GM23338 (cell line): Measurements from ENCODE around the gene STON2.

Experiments
- CREB1 ChIP-seq: fragments of 250-450 bp; sonication (Bioruptor Pico); IDR thresholded peaks from 2 replicates; pipeline ENCODE4 v1.5.0; 2020; ENCODE audit warnings: low read depth, mild to moderate bottlenecking, moderate library complexity
- ETS1 ChIP-seq: IDR thresholded peaks from 2 replicates; pipeline ENCODE4 v1.6.1; 2016; ENCODE audit warnings: antibody characterized with exemption
- EZH2 ChIP-seq: fragments of 200-600 bp; sonication (generic); IDR thresholded peaks from one replicate; pipeline ENCODE4 v1.8.0; 2017; ENCODE audit warnings: antibody characterized with exemption, mild to moderate bottlenecking, low read depth; ENCODE audit not compliant: unreplicated experiment
- EZH2phosphoT487 ChIP-seq: fragments of 200-600 bp; sonication (generic); IDR thresholded peaks from one replicate; pipeline ENCODE4 v1.8.1; 2018; ENCODE audit warnings: antibody characterized with exemption; ENCODE audit not compliant: unreplicated experiment
- JUNB ChIP-seq: IDR thresholded peaks from one replicate; pipeline ENCODE4 v1.6.1; 2016; ENCODE audit warnings: antibody characterized with exemption; ENCODE audit not compliant: unreplicated experiment
- NANOG ChIP-seq: IDR thresholded peaks from 2 replicates; pipeline ENCODE4 v1.6.1; 2016; ENCODE audit warnings: antibody characterized with exemption, borderline replicate concordance
- POLR2AphosphoS5 ChIP-seq: IDR thresholded peaks from 2 replicates; pipeline ENCODE4 v1.6.1; 2016; ENCODE audit warnings: antibody characterized with exemption, low read depth
- STAT1 ChIP-seq: IDR thresholded peaks from one replicate; pipeline ENCODE4 v1.6.1; 2016; ENCODE audit warnings: antibody characterized with exemption; ENCODE audit not compliant: unreplicated experiment
- ZNF331 ChIP-seq: fragments of 250-450 bp; sonication (Bioruptor Pico); IDR thresholded peaks from 2 replicates; pipeline ENCODE4 v1.5.0; 2020; ENCODE audit warnings: low read depth, mild to moderate bottlenecking, moderate library complexity
- TF ChIP-seq, protein P1 (sequence below), 2 experiments: fragments of 200-600 bp in 1 of 2; sonication (generic) in 1 of 2; conservative IDR thresholded peaks; 2 replicates each; pipeline versions ENCODE4 v1.5.1 to v1.6.1; 2016 to 2017; ENCODE audit warnings: antibody characterized with exemption in 2 of 2, low read depth in 2 of 2, mild to moderate bottlenecking in 2 of 2, moderate library complexity in 1 of 2
- TF ChIP-seq, protein P2 (sequence below): IDR thresholded peaks from one replicate; pipeline ENCODE4 v1.6.1; 2018; ENCODE audit warnings: antibody characterized with exemption; ENCODE audit not compliant: unreplicated experiment

- TF ChIP-seq CREB1 (CRISPR knock-in tag) = no peak
- TF ChIP-seq EZH2 = no peak
- TF ChIP-seq, protein P1, sequence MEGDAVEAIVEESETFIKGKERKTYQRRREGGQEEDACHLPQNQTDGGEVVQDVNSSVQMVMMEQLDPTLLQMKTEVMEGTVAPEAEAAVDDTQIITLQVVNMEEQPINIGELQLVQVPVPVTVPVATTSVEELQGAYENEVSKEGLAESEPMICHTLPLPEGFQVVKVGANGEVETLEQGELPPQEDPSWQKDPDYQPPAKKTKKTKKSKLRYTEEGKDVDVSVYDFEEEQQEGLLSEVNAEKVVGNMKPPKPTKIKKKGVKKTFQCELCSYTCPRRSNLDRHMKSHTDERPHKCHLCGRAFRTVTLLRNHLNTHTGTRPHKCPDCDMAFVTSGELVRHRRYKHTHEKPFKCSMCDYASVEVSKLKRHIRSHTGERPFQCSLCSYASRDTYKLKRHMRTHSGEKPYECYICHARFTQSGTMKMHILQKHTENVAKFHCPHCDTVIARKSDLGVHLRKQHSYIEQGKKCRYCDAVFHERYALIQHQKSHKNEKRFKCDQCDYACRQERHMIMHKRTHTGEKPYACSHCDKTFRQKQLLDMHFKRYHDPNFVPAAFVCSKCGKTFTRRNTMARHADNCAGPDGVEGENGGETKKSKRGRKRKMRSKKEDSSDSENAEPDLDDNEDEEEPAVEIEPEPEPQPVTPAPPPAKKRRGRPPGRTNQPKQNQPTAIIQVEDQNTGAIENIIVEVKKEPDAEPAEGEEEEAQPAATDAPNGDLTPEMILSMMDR (conservative IDR thresholded peaks at IDR 0.05; ENCODE audit: low read depth in 2 of 2) = no peak
- TF ChIP-seq, protein P2, sequence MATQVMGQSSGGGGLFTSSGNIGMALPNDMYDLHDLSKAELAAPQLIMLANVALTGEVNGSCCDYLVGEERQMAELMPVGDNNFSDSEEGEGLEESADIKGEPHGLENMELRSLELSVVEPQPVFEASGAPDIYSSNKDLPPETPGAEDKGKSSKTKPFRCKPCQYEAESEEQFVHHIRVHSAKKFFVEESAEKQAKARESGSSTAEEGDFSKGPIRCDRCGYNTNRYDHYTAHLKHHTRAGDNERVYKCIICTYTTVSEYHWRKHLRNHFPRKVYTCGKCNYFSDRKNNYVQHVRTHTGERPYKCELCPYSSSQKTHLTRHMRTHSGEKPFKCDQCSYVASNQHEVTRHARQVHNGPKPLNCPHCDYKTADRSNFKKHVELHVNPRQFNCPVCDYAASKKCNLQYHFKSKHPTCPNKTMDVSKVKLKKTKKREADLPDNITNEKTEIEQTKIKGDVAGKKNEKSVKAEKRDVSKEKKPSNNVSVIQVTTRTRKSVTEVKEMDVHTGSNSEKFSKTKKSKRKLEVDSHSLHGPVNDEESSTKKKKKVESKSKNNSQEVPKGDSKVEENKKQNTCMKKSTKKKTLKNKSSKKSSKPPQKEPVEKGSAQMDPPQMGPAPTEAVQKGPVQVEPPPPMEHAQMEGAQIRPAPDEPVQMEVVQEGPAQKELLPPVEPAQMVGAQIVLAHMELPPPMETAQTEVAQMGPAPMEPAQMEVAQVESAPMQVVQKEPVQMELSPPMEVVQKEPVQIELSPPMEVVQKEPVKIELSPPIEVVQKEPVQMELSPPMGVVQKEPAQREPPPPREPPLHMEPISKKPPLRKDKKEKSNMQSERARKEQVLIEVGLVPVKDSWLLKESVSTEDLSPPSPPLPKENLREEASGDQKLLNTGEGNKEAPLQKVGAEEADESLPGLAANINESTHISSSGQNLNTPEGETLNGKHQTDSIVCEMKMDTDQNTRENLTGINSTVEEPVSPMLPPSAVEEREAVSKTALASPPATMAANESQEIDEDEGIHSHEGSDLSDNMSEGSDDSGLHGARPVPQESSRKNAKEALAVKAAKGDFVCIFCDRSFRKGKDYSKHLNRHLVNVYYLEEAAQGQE = no peak
- no peak for TF ChIP-seq EZH2phosphoT487
- TF ChIP-seq STAT1 = no peak
- no peak for TF ChIP-seq POLR2AphosphoS5
- no peak for TF ChIP-seq JUNB
- TF ChIP-seq ZNF331 (CRISPR knock-in tag) = no peak
- TF ChIP-seq NANOG = no peak
- TF ChIP-seq ETS1 = no peak
These were observed 119.9 kb downstream of the STON2 start for GRCh38 chr14:81280136-81280791.
